ENCODE measurements around the gene CACNA2D3.

The CACNA2D3 gene

DNA sequence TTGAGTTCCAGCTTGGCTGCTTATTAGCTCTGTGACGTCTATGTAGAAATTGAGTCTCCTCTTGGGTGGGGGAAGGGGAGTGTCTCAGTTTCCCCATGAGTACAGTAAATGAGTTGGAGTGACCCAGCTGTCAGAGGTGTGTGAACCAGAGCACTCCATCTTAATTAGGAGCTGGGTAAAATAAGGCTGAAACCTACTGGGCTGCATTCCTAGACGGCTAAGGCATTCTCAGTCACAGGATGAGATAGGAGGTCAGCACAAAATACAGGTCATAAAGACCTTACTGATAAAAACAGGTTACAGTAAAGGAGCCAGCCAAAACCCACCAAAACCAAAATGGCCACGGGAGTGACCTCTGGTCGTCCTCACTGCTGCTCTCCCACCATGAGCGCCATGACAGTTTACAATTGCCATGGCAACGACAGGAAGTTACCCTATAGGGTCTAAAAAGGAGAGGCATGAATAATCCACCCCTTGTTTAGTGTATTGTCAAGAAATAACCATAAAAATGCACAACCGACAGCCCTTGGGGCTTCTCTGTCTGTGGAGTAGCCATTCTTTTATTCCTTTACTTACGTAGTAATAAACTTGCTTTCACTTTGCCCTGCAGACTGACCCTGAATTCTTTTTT lies 222.4 kb downstream of the CACNA2D3 start:
- FAIRE-seq = no peak

DNA sequence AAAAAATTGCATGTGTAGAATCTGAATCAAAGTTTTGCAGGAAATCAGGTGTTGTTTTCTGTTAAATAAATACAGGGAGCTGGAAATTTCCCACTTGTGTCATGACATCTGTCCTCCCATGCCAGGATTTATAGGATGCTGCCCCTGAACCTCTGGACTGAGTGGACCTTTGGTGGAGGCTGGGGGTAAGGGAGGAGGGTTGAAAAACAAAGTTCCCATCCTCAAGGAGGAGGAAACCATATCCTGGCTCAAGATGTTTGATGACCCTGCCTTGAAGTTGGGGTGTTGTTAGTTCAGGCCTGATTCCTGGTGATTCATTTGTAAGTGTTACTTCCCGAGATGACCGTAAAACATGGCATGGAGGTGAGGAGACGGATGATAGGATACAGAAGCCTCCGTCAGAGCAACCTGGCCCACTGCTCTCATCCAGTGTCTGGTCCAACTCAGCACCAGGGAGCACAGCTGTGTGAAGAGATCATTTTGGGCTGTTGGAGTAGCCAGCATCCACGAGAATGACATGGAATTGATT lies 223.6 kb downstream of the CACNA2D3 start:
- no peak for FAIRE-seq

DNA sequence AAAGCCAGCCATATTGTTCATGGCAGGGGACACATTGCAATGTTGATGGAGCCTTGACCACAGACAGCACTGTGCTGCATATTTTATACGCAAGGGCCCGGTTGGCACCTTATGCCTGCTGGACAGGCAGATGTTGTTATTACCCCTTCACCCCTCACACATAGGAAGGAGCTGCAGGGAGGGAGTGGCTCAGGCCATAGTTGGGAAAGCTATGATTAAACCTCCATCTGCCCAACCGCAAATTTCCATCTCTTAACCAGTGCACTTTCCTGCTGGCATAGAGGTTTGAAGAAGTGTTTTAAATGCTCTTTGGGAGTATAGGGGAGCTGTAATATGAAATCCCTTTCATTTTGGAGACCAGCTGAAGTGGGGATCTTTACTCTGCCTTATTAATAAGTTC lies 224.7 kb downstream of the CACNA2D3 start:
- FAIRE-seq = no peak

DNA sequence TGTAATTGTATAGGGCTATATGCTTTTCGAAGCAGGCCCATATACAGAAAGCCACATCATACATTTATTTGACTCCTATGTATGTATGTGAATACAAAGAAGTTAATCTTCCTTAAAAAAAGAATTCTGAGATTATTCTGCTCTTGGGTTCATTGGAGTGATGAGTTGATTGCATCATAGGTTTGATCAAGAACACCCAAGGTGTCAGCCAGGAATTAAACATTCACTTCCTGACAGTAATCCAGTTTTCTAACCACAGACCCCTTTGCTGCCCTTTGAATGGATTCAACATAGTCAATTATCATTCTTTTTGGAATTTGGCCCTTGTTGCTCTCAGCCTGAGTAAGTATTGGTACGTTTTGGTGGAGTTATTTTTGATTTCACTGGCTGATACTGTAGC lies 225.6 kb downstream of the CACNA2D3 start:
- no peak for FAIRE-seq

DNA sequence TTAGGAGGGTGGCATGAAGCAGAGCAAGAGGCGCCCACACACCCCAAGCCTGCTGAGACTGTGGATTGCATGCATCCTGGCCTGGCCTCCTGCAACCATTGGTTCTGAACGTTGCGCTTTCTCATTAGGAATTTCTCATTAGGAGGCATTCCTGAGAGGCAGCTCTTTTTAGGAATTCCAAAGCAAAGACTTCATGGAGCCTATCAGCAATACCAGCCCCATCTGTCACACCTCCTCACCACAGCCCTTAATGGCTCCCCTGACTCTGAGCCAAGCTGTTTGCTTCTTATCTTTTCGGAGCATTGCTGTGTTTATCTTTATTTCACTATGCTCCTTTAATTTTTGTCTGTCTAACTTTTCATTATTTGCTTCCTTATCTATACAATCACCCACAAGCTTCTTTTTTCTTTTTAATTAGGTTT lies 226.9 kb downstream of the CACNA2D3 start:
- no peak for FAIRE-seq

DNA sequence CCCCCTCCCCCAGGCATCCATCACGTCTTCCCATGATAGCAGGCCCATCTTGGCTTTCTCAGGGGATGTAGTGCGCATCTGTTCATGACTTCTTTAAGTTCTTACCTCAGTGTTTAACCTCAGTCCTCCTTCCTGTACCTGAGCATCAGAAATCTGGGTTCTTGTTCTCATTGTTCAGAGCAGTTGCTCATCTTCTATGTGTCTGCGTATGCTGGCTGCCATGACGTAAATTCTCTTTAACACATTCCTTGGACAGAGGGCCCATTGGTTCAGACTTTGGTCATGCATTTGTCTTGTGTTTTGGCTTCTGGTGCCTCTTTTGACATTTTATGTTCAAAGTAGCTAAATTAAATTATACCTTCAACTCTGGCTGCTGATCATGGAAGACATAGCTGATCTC lies 227.3 kb downstream of the CACNA2D3 start:
- no peak for FAIRE-seq

DNA sequence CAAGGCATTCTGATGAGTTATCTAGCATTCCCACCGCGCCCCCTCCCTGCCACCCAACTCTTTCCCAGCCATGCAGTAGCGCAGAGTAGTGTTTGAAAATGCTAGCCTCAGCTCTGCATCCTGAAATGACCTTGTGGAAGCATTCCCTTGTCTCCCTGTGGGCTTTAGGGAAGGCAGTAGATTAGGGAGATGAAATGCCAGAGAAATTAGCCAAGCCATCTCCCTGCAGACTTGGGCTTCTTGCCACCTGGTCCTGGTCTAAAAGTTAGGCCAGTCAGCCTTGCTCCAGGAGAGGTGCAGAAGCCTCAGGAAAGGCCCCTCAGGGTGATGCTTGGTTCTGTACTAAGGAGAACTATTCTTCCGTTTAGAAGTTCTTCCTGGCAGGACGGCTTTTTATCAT lies 231.2 kb downstream of the CACNA2D3 start:
- FAIRE-seq = no peak

DNA sequence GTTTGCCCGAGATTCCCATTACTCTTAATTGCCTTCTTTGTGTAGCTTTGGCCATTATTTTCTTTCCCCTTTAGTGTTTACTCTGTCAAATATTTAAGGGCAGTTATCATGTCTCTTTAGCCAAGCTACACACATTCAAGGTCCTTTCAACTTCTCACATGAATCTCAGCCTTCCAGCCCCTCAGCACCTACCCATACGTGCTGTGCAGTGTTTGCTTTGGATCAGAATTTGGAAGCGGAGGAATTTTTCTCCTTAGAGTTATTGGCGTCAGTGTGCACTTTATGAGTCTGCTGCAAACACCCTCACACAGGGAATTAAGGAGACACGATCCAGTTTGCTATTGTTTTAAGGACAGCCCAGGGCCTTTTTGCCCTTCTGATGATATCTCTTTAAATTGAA lies 231.6 kb downstream of the CACNA2D3 start:
- no peak for FAIRE-seq

DNA sequence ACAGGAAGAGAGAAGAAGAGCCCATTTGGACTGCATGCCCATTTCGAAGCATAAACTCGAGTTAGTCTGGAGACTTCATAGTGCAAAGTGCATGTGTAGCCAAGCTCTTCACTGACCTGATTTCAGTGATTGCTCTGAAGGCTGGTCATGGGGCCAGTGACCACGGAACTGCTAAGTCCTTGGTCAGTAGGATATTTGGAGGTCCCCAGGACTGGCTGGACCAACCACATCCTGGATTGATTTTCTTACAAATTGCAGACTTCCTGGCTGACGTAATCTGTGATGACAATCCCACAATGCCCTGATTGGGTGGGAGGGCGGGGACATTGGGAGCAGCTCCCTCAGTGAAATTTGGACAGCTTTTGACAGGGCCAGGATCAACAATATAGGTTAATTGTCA lies 233.4 kb downstream of the CACNA2D3 start:
- FAIRE-seq = no peak

DNA sequence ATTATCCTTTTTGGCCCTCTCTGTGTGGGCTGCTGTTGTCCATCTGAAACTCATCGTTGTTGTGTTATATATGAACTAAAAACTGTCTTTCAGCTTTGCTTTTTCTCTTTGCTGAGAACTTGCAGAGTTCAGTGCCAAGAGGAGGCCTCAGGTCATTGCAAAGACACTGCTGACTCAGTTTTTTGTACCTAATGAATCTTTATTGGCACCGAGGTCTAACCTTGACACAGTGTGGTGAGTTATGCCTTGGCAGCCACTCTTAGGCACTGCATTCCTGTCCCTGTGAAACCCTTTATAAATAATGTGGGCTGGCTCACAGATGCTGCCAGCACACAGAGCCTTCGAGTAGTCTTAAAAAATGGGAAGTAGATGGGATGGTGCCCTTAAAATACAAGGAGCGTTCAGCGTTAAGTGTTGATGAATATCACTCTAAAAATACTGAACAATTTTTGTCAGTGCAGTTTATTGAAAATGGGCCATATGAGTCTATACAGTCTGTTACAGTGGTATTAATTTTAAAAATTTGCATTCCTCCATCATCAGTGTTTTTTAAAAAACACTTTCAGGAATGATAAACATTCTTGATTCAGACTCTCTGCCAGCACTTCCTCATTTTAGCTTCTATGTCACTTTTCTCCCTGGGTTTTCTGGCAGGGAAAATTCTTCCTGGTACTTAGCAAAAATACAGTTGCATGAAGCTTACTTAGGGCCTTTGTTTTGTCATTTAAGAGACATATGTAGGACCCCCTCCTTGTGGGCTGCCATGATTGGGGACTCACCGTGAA lies 234.1 kb downstream of the CACNA2D3 start:
- no peak for FAIRE-seq

DNA sequence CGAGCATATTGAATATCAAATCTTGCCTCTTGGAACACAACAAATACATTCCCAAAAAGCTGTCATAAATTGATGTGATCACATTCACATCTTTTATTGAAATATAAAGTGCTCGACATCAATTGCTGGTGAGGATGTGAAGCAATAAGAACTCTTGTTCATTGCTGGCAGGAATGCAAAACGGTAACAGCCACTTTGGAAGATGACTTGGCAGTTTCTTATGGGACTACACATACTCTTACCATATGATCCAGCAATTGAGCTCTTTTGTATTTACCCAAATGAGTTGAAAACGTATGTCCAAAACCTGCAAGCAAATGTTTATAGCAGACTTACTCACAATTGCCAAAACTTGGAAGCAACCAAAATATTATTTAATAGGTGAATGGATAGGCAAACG lies 234.9 kb downstream of the CACNA2D3 start:
- no peak for FAIRE-seq

DNA sequence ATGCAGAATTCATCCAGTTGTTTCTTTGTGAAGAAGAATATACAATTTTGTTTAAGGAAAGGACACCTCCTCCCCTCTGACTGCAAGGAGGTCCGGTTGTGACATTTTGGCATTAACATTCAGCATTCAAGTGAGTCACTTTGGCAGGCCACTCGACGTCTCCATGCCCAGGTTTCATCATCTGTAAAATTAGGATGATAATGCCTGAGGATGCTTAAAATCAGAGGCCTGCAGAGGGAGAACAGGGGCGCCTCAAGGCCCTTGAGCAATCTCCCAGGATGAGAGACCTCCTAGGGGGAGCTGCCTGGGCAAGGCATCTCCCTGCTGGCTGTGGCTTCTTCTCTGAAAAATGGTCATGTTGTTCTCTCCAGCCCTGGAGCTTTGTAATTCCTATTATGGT lies 236.0 kb downstream of the CACNA2D3 start:
- FAIRE-seq = no peak

DNA sequence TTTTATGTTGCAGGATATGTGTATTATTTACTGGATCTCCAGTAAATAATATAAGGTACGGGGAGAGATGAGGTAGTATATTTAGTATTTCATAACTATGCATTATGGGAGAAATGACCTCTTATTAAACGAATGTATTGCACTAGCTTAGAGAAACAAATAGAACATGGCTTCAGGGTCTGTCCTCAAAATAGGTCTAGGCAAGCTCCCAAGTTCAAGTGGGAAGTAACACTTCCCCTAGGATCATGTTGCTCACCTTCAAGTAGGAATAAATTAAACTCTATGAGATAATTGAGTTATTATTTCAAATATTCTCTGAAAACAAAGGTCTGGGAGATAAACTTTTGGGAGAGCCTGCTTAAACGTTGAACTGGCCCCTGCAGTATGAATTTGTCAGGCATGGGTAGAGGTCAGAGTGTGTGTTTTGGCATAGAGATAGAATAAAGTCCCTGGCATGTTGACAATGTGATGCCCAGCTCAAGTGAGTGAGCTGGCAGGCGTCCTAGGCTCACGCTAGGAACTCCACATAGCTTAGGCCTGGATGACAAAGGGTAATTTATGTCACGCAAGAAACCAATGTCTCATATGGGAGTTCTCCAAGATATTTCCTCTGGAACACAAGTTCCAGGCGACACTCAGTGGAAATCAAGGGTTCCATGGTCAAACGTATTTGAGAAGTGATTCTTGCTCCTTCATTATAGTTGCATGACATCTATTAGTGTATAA lies 236.8 kb downstream of the CACNA2D3 start:
- no peak for FAIRE-seq

DNA sequence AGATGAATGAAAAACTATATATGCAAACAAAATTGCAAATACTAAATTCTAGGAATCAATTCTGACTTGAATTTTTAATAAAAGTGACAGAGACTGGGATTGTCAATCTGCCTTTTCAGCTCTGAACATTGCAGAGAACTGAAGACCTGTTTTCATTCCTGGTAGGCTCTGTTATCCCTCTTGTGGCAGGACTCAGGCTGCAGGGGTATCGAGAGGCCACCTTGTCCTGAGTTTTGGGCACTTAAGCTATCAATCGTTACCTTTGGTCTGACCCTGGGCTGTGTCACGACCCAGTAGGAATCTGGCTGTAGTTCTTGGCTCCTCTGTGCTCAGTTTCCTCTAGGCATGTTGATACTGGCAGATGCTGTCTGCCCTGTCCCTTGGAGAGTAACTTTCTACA lies 238.0 kb downstream of the CACNA2D3 start:
- no peak for FAIRE-seq

DNA sequence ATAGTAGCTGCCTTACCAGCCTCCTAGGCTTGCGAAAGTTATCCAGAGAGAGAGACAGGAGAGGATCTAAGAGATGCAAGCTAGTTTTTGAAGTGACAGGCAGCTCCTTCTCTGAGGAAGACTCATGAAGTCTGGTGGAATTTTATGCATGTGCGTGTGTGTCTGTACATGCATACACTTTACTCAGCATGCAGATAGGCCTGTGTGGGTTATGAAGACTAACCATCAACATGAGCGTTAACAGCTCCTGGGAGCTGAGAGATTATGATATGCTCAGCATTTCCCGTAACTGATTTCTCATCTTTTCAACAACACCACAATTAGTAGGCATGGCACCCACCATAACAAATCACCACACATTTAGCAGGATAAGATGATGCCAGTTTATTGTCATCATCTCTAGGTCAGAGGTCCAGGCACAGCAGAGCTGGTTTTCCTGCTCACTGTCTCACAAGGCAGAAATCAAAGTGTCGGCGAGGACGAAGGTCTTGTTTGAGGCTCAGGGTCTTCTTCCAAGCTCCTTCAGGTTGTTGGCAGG lies 239.5 kb downstream of the CACNA2D3 start:
- no peak for FAIRE-seq

DNA sequence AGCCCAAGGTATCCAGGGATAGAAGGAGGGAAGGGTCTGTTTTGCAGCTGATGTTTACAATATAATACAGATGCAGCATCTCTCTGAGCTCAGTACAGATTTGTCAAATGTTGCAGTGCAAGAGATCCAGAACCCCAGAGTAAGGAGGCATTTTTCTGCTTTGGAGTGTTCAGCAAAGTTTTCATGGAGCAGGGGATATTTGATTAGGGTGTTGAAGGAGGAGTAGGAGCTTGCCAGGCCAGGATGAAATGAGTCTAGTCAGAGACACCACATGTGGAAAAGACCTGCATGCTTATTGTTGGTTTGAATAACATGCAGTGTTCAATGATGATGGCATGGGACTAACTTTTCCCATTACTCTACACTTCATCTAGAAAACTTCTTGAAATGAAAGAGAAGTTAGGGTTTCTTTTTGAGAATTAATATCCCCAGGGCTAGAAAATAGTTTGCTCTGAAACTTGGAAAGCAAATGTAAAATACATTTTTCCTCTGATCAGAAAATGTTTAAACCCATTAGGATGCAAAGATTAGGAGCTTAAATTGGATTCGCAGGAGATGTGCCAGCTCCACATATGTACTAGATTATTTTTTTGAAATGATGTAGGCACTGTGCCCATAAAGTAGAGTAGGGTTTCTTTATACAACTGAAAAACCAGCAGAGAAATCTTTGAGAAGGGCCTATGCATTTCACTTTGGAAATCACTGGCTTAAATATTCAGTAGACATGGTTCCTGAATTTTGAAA lies 243.8 kb downstream of the CACNA2D3 start:
- no peak for FAIRE-seq

DNA sequence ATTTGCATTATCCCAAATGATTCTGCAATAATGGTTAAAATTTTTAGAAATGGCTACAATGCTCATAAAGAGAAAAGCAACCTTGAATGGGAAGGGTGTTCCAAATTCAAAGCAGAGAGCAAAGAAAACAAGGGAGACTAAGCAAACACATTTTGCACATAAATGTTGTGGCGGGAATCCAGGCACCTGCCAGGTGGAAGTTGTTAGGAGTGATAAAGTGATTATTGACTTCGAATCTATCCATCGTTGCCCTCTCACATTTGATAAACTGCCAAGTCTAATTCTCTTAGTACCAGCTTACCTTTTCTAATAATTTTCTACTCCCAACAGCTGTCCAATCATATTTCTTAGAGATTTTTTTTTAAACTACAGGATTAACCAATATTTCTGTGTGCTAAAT lies 244.5 kb downstream of the CACNA2D3 start:
- no peak for FAIRE-seq

DNA sequence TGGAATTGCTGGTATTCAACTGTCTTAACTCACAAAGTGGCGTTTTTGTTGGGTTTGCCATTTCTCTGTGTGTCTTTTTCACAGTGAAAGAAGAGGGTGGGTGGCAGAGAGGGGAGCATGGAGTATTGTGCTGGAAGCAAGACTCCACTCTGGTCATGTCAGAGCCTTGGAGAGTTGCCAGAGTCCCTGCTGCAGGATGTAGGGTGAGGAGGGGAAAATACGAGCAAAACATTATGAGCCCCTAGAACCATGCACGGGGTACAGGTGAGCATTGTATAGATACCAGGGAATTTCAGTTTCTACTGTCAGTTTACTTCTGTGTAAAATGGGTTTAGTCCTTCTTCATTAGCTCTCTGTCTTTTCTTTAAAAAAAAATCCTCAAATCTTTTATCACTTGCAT lies 249.9 kb downstream of the CACNA2D3 start:
- FAIRE-seq = no peak

DNA sequence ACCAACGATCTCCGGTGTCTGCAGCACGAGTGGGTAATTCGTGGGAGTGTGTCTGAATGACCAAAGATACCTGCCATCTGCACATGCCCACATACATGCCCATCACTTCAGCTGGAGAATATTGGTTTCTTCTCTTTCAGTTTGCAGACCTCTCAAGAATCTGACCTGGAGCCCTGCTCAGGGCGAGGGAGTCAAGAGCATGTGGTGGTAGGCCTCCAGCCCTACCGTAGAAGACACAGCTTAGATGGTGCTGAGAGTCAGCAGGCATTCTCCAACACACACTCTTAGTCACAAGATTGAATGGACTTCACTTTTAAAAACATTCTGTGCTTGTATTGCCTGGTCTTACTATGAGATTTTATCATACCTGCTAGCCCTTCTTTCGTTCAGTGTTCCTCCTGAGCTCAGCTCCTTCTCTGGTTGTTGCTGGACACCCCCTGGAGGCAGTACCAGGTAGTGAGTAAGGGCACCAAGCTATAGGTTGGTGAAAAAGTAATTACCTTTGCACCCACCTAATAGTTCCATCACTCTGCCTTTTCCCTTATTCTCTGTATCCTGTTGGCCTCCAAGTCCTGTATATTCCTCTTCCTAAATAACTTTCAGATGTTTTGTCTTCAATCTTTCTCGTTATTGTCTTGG lies 252.0 kb downstream of the CACNA2D3 start:
- no peak for FAIRE-seq

DNA sequence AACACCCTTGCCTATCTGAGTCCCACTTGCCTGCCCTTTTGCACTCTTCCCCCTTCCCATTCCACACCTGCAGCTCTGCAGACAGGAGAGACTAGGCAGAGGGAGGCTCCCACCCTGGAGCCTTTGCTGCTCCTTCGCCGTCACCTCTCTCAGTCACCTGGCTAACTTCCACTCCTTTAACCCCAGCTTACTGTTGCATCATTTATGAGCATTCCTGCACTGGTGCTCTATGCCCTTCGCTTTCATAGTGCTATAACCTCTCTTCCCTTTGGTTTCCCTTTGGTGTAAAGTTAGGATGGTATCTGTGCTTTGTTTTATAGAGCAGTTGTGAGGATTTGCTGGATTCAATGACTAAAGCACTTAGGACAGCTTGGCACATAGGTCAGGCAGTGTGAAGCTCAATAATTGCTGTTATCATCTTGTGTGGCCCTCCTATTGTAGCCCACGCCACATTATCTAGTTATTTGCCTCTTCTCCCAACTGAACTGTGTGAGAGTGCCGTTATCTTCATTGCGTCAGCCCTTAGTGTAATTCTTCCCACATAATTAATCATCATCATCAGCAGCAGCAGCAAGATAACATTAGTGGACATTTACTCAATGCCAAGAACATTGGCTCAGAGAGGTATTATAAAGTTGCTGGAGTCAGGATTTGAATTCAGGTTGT lies 253.9 kb downstream of the CACNA2D3 start:
- FAIRE-seq = no peak

DNA sequence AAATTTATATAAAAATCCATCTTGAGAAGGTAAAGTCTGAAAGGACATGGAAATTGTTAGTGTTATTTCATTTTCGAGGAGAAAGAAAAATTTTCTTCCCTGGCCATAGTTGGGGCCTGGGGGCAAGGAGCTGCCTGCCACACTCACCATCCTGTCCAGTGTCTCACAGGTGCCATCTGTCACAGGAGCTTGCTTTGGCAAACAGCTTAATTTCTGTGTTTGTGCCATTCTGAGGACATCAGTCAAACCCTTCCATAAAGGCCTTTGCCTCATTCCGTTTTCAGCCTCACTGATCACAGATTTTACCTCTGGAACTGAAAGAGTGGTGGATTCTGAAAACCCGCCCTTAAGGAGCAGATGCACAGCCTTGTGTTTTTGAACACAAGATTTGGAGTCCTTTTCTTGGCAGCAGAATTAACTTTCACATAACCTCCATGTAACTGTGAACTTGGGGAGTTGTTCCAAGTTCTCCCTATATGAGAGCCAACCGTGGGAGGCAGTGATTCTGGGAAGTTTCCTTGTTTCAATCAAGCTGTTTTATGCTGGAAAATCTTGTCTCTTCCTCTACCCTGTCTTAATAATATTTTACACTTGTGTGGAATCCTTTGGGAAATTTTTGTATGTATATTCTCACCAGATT lies 254.7 kb downstream of the CACNA2D3 start:
- no peak for FAIRE-seq
